Left forelimb (tissue), 1 donor: ENCODE results near the gene SCLT1.

Source experiments
- DNase-seq: peaks from one replicate; pipeline ENCODE4 v3.0.0-alpha.2; 2018; ENCODE audit warnings: low spot score

Gene SCLT1

DNA sequence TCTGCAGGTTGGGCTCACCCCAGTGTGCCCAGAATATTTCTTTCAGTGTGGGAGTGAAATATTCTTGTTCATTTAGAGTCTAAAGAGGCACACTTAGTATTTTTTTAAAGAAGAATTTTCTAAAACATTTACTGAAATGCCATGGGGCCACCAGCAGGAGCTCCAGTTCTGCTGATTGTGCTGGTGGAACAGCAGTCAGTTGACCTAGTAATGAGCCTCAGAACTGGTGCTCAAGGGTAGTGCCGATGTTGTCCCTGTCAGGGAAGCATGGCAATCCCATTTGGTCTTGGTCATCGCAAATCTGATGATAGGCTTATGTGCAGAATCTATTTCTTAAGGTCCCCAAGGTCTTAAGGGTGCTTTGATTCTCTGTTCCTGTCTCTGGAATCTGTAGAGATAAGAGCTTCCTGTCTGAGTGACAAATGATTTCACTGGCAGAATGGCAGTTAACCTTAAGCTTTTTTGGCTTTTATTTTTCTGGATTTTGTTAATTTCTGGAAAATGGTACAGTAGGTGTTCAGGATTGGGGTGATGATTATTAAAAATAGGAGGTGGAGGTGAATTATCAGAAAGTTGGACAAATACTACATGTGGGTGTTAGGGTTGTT, 252.5 kb downstream of the SCLT1 start:
- no peak for DNase-seq

DNA sequence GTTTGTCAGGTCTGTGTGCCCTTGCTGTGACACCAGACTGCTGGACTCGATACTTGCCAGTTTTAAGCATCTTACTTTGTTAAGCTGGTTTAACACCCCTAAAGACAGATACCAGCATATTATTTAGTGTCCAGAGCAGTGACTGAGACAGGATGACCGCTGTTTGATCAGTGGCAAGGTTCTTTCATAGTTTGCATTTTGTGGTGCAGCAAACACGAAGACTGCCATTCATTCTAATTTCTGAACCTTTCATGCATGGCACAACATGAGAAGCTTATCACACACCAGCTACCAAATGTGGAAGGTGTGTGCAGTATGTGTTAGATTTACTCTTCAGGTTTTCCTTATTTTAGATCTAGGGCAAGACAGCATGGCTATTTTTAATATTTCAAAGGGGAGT, 255.7 kb downstream of the SCLT1 start:
- no peak for DNase-seq

DNA sequence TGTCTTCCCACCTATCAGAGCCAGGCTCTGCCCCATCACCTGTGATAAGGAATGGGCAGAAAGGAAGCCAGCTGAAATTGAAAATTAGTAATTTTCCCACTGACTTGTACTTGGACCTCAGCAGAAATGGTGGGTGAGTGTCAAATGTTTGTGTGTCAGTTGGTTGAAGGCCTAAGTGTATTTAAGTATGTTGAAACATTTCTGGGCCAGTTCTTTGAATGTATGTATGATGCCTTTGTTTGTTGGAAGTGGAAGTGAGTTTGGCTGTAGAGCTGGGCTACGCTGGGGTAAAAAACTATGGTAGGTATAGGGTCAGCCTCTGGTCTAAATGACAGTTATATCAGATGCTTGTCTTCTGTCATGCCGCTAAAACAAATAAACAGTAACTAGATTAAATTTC, 256.1 kb downstream of the SCLT1 start:
- DNase-seq: no peak

DNA sequence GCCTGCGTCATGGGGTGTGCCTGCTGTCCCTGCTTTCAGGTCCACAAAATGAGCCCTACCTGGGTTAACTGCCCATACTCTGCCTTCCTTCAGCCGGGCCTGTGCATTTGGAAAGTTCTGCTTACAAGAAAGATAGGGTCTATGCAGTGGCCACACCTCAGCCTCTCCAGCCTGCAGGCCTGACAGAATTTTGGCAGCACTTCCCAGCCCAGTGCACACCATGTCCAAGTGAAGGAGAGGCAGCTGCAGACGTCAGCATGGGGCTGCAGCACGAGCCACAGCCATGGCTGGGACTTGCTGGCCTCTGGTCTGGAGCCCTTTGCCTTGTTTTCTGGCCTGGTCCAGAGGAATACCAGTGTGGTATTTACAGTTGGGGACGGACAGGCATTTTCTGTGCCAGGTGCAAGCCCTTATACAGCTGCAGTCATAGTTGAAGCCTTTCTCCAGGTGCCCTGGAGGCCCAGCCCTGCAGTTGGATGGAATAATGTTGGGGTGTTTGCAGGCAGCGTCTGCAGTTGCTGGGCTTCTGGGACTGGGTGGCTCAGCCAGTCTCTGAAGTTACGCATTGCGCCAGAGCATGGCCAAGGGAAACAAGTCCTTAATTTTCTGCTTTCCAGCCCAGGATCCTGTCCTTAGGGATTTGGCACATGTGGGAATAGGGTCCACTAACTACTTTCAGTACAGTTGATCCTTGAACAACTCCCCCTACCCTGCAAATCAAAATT, 257.7 kb downstream of the SCLT1 start:
- DNase-seq: no peak
